NCI-H510A (cell line): ENCODE results near the gene COPZ1.
A peak's percentile ranks its signal among the peaks of the same experiment; 100 is the strongest.
"Not testable (repeated sequence)": the region's sequence is repeated elsewhere in the genome, so short reads cannot be mapped to it uniquely, and the experiment has no call there.

Experiments used
- DNase-seq: peaks from one replicate; lab custom pipeline; 2025; lab: John Stamatoyannopoulos, UW

Gene COPZ1

GRCh38 chr12:54337280-54337842, 12.4 kb downstream of the COPZ1 start:
- no peak for DNase-seq

- DNase-seq, result no peak
Observed at GRCh38 chr12:54337854-54338650, 13.1 kb downstream of the COPZ1 start.

- DNase-seq, result no peak
Observed at GRCh38 chr12:54338698-54339296, 13.9 kb downstream of the COPZ1 start.

- DNase-seq, result no peak
Observed at GRCh38 chr12:54340846-54341245, 15.9 kb downstream of the COPZ1 start.

GRCh38 chr12:54341378-54342300, 16.7 kb downstream of the COPZ1 start:
- DNase-seq, result no peak

- DNase-seq, result no peak
Observed at GRCh38 chr12:54349036-54349435, 24.1 kb downstream of the COPZ1 start.

GRCh38 chr12:54349679-54350078, 24.7 kb downstream of the COPZ1 start:
- DNase-seq, result no peak

- no peak for DNase-seq
Observed at GRCh38 chr12:54350743-54351142, 25.8 kb downstream of the COPZ1 start.

GRCh38 chr12:54351341-54351740, 26.4 kb downstream of the COPZ1 start:
- DNase-seq, result no peak

- DNase-seq, result no peak
Observed at GRCh38 chr12:54352022-54352531, 27.1 kb downstream of the COPZ1 start.

GRCh38 chr12:54352891-54353874, 28.3 kb downstream of the COPZ1 start:
- DNase-seq, result peak; percentile 68

- not testable (repeated sequence) for DNase-seq
Observed at GRCh38 chr12:54354271-54354670, 29.3 kb downstream of the COPZ1 start.

- no peak for DNase-seq
Observed at GRCh38 chr12:54355104-54355815, 30.3 kb downstream of the COPZ1 start.

- DNase-seq, result no peak
Observed at GRCh38 chr12:54356228-54356627, 31.3 kb downstream of the COPZ1 start.

GRCh38 chr12:54356951-54357356, 32.0 kb downstream of the COPZ1 start:
- DNase-seq, result no peak

GRCh38 chr12:54357506-54358190, 32.7 kb downstream of the COPZ1 start:
- DNase-seq, result no peak

GRCh38 chr12:54358191-54358944, 33.4 kb downstream of the COPZ1 start:
- no peak for DNase-seq

- DNase-seq, result peak; percentile 99
Observed at GRCh38 chr12:54358945-54359761, 34.2 kb downstream of the COPZ1 start.
